Measurements from ENCODE around the gene CCT7. TPM values are rescaled to one million over a fixed set of nuclear protein-coding genes. Genes with fewer than 3 reads are reported as not detected.

The CCT7 gene
- total and polyA plus RNA-seq, 11 donors: 156 to 328 (median 200) TPM

GRCh38 chr2:73295751-73296400 lies 61.8 kb downstream of the CCT7 start:
- H3K4me3 ChIP-seq: no peak overlapping the region
- peaks cover 35 to 89% (median 54%) of the 10 kb centered on the region in 9 donors for H3K27me3 ChIP-seq

GRCh38 chr2:73297151-73297559 lies 63.0 kb downstream of the CCT7 start:
- peaks cover 0 to 14% (median 6%) of the 10 kb centered on the region in 12 donors for H3K4me1 ChIP-seq
- no peaks in the 10 kb centered on the region for H3K36me3 ChIP-seq
- ATAC-seq (no peak), DNase-seq (no peak)
- 13 to 27% (median 18%) methylated on average over 2 of the region's 2 CpGs for WGBS, 4 donors
- peaks cover 26 to 79% (median 42%) of the 10 kb centered on the region in 9 donors for H3K27me3 ChIP-seq
- H3K4me3 ChIP-seq: no peak overlapping the region
- H3K27ac ChIP-seq: no peak overlapping the region
- no peaks in the 10 kb centered on the region for H3K9me3 ChIP-seq
- no peak for TF ChIP-seq POLR2A (IDR thresholded peaks at IDR 0.05)
- no peak for TF ChIP-seq CTCF (IDR thresholded peaks at IDR 0.05)
- intact Hi-C loops (cut with DNase I): no loop called here

More at GRCh38 chr2:73295751-73296400, 61.8 kb downstream of the CCT7 start:
- intact Hi-C loops (cut with DNase I): no loop called here
- ATAC-seq (no peak), DNase-seq (no peak)
- TF ChIP-seq POLR2A (IDR thresholded peaks at IDR 0.05): no peak
- TF ChIP-seq CTCF (IDR thresholded peaks at IDR 0.05): no peak
- Histone ChIP-seq H3K36me3 (no peaks in the 10 kb centered on the region), H3K27ac (no peak overlapping the region), H3K9me3 (no peaks in the 10 kb centered on the region), H3K4me1 (peaks cover 0 to 27% (median 9%) of the 10 kb centered on the region in 12 donors)
- WGBS, 4 donors: 23 to 33% (median 29%) methylated on average over 5 of the region's 5 CpGs

- TF ChIP-seq POLR2A (IDR thresholded peaks at IDR 0.05) (no peak), CTCF (IDR thresholded peaks at IDR 0.05) (no peak)
- 58 to 66% (median 61%) methylated on average over 4 of the region's 4 CpGs for WGBS, 4 donors
- Histone ChIP-seq H3K9me3 (no peaks in the 10 kb centered on the region), H3K27me3 (peaks cover 21 to 79% (median 37%) of the 10 kb centered on the region in 9 donors), H3K4me3 (no peak overlapping the region), H3K36me3 (no peaks in the 10 kb centered on the region), H3K4me1 (peaks cover 0 to 12% (median 6%) of the 10 kb centered on the region in 12 donors), H3K27ac (no peak overlapping the region)
- intact Hi-C loops (cut with DNase I): no loop called here
- no peak for DNase-seq
- no peak for ATAC-seq
Observed at GRCh38 chr2:73297586-73297985, 63.5 kb downstream of the CCT7 start.

GRCh38 chr2:73300926-73301325 lies 66.8 kb downstream of the CCT7 start:
- DNase-seq (no peak), ATAC-seq (no peak)
- H3K4me3 ChIP-seq: no peak overlapping the region
- H3K36me3 ChIP-seq: no peaks in the 10 kb centered on the region
- H3K4me1 ChIP-seq: no peaks in the 10 kb centered on the region
- H3K27ac ChIP-seq: no peak overlapping the region
- intact Hi-C loops (cut with DNase I): no loop called here
- TF ChIP-seq CTCF (IDR thresholded peaks at IDR 0.05) (no peak), POLR2A (IDR thresholded peaks at IDR 0.05) (no peak)
- H3K9me3 ChIP-seq: no peaks in the 10 kb centered on the region
- 55 to 71% (median 66%) methylated on average over 3 of the region's 3 CpGs for WGBS, 4 donors
- peaks cover 0 to 46% (median 4%) of the 10 kb centered on the region in 9 donors for H3K27me3 ChIP-seq
